SIG-M5 (cell line): ENCODE measurements around the gene COL2A1.

ENCODE experiments used
- DNase-seq: peaks from one replicate; lab custom pipeline; 2025; lab: John Stamatoyannopoulos, UW

The COL2A1 gene

DNA sequence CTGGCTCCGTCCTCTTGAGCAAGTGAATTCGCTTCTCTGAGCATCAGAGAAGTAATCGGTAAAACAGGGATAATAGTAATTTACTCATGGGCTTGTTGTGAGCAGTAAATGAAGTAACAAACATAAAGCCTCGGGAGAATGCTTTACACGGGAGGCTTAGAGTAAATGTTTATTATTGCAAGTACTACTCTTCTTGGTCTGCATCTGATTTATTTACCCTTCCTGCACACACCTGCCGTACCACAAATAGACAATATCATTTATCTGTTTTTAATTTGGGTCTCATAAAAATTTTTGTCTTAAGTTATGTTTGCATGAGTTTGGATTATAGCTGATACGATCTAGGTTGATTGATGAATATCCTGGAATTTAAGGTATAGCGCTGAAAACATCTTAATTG, 7.8 kb upstream of the COL2A1 start:
- DNase-seq, result no peak

- no peak for DNase-seq
Observed at GRCh38 chr12:48010366-48010970, 6.2 kb upstream of the COL2A1 start.

- DNase-seq, result no peak
Observed at GRCh38 chr12:48009471-48009870, 5.2 kb upstream of the COL2A1 start.

GRCh38 chr12:48008950-48009349, 4.7 kb upstream of the COL2A1 start:
- no peak for DNase-seq

- no peak for DNase-seq
Observed at GRCh38 chr12:48008349-48008748, 4.1 kb upstream of the COL2A1 start.

DNA sequence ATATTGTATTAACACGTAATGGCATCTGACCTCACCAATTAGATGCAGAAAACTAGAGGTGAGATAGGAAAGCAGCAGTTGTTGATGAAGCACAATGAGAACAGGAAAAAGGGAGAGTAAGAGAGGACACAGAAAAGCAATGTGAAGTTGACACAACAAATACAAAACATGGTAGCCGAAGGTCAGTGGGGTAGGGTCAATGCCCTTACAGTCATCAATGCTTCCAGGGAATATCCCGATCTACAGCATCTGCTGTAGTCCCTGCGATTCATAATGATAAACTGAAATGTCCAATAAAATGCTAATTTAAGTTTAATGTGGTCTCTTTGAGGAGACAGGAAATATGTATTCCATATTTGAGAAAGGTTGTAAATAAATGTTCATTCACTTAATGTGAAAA, 2.9 kb upstream of the COL2A1 start:
- DNase-seq, result no peak

- DNase-seq, result no peak
Observed at GRCh38 chr12:48005750-48006021, 1.4 kb upstream of the COL2A1 start.

GRCh38 chr12:48005001-48005749, 899 bp upstream of the COL2A1 start:
- no peak for DNase-seq

GRCh38 chr12:48003226-48004052, 837 bp downstream of the COL2A1 start:
- no peak for DNase-seq

DNA sequence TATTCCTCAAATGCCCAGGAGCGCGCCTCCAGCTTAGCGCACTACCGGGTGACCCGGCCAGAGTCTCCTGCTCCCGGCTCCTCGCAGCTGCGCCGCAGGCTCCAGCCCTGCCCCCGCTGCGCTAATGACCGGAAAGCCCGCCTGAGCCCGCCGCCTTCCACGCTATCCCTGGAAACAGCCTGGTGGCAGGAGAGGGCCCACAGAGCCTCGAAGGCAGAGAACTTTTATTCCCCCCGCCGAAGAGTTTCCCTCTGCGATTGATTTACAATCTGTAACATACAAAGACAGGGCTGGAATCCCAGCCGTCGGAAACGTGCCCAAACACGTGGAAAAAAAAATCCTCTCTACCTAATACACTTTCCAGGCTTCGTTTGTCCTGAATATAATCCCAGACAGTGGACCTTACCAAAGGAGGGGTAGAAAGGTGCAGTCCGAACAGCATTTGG, 1.5 kb downstream of the COL2A1 start:
- DNase-seq, result no peak

DNA sequence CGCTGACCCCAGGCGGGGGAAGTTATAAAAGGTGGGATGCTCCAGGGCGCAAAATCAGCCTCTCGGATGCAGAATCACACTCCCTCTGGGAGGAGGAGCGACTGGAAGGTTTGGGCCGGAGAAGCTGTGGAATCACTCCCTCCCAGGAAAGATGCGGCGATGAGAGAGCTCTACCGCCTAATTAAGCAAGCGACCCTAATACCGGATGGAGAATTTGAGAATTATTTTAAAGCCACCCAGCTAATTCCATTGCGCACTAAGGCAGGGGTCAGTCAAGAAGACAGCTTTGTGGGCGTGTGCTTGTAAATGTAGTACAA, 1.9 kb downstream of the COL2A1 start:
- no peak for DNase-seq

GRCh38 chr12:48001505-48002413, 2.5 kb downstream of the COL2A1 start:
- DNase-seq, result no peak

DNA sequence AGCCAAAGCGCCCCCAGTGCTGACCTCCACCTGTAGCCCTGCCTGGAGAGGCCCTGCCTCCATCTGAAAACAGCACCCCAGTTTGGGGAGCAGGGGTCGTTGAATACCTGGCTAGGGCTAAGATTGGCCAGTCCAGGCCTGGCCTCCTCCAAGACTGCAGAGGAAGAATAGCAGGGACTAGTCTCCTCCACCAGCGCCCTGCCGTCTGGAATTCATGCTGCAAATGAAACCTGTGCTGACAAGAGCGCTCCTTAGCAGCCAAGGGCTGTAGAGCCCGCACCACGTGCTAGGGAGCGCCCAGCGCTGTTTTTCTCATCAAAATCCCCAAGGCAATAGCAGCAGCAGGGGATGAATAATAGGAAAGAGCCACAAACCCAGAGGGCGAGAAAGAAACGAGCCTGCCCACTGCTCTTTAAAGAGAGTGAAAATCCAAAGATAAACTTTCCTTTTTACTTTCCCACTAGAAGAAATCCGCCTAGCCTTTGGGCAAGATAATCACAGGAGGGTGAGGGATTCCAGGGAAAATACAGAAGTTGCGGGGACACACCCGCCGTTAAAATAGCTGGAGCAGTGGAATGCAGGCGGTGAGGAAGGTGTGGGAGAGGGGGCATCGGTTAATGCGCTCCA, 3.3 kb downstream of the COL2A1 start:
- no peak for DNase-seq

DNA sequence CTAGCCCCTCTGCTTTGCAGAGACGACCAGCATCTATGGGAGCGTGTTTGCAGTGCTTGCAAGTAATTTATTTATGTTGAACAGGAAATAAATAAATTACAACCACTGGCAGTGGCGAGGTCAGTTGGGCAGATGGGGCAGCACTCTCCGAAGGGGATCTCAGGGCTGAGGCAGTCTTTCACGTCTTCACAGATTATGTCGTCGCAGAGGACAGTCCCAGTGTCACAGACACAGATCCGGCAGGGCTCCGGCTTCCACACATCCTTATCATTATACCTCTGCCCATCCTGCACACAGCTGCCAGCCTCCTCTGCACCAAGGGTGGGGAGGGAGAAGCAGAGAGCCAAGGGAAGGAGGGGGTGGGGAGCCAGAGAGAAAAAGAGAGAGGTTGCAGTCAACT, 4.5 kb downstream of the COL2A1 start:
- no peak for DNase-seq

DNA sequence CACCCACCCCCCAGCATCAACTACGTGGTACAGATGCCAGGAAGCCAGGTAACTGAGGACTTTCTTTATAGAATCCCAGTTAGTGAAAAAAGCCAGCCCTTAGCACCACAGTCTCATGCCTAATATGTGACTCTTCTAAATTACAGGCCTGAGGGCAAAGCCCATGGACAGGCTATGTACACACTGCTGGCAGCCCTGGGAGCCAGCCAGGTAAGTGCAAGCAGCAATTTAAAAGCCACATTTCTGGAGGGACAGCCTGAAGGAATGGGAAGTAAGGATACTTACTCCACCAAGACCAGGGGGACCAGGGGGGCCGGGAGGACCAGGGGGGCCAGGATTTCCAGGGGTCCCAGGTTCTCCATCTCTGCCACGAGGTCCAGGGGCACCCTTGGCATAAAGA, 7.0 kb downstream of the COL2A1 start:
- DNase-seq, result no peak

DNA sequence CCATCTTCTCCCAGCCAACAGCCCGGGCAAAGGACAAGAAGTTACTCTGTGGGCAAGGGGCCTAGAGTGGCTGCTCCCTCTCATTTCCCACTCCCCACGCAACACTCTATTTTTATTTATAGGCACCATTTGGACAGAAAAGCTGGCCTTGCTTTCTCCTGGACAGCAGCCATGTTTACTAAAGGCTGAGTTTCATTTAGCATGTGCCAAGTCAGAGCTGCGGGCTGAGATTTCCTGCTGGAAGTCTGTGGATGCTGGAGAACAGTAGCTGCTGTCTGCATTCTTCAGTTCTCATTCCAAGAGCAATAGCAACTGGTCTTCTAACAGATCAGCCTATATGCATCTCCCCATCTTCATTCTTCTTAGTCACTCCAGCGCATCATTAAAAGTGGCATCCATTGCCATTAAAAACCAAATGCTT, 8.3 kb downstream of the COL2A1 start:
- no peak for DNase-seq

GRCh38 chr12:47993491-47993890, 10.8 kb downstream of the COL2A1 start:
- DNase-seq, result no peak

- no peak for DNase-seq
Observed at GRCh38 chr12:47992776-47993175, 11.5 kb downstream of the COL2A1 start.

- no peak for DNase-seq
Observed at GRCh38 chr12:47991106-47992061, 12.9 kb downstream of the COL2A1 start.

DNA sequence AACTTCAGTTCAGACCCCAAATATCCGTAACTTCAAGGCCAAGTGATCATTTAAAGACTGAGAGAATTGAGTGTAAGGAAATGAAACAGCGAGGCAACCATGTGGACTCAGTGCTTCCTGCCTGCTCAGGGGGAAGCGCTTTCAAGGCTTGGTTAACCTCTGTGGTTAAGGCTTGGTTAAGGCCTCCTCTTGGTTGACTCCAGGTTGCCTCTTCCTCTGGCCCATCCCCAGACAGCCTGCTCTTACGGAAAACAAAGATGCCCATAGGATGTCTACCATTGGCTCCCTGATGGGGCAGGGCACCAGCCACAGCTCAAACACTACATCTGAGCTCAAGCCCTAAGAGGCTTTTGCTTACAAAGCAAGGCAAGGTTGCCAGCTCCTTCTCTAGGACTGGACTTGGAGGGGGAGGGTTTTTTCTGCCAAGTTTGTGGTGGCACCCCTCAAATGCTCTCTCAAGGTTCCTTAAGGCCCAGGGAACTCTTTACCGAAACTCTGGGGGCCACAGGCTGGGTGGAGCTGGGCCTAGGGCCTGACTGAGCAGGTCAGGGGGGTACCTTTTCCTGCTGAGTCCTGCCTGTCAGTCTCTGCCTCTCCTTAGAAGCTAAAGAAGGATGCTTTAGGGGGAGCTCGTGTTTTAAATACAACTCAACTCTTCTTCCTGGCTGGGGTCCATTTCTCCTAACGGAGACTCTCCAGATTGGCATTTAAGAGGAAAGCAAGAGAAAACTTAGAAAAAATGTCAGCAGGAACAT, 13.7 kb downstream of the COL2A1 start:
- peak; percentile 19 for DNase-seq
